Measurements from ENCODE around the gene KRT27. TPM values are rescaled to one million over a fixed set of nuclear protein-coding genes. Genes with fewer than 3 reads are reported as not detected.

The KRT27 gene
- total and polyA plus RNA-seq, 2 donors (not counting 3 experiments of a cell fraction or from before 2014, with no cell fraction given), result not detected

DNA sequence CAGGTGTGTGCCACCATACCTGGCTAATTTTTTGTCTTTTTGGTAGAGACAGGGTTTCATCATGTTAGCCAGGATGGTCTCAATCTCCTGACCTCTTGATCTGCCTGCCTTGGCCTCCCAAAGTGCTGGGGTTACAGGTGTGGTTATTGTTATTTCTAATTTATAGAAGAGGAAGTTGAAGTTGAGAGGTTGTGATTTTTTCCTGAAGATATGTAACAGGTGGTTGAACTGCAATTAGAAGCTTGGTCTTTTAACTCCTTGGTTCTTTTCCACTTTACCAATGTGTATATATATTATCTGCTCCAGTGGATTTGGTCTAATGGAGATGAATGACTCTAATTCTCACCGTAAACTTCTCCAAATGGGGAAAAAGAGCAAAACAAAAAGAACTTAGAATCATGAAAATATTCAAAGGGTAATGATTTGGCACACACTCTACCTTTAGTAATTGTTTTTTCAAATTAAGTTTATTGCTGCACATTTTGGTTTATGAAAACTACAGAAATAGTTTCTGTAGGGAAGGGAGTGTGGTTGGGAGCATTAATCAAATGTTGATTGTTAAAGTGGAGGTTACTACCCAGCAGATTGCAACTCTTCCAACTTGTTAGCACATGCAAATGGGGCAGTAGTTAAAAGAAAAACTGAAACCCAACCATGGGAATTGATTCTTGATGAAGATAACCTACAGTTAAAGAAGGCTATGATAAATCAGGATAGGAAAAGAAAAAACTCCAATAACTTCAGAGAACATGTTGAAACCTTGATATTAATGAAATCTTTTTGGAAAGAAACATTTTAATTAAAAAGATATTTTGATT, 41.9 kb upstream of the KRT27 start:
- Histone ChIP-seq H3K27me3 (ENCODE audit: control insufficient read depth in 2 of 2, insufficient read depth in 2 of 2, low read length in 2 of 2) (no peaks in the 10 kb centered on the region), H3K4me1 (ENCODE audit: control insufficient read depth, extremely low read depth, insufficient read depth, low read length) (peaks cover 4% of the 10 kb centered on the region), H3K27ac (ENCODE audit: insufficient read depth, low read depth, low read length) (no peak overlapping the region), H3K79me2 (ENCODE audit: control insufficient read depth, insufficient read depth, low read length) (no peaks in the 10 kb centered on the region), H3K9me3 (replicated peaks; ENCODE audit: control insufficient read depth, insufficient read depth, low read length) (no peaks in the 10 kb centered on the region), H3K9ac (replicated peaks; ENCODE audit: extremely low read depth, insufficient read depth, low read length) (no peak overlapping the region), H3K4me2 (ENCODE audit: insufficient read depth, low read length) (no peak overlapping the region), H3K4me3 (replicated peaks in 1 of 3; ENCODE audit: insufficient read depth in 1 of 3, low read depth in 1 of 3, low read length in 3 of 3) (no peak overlapping the region), H3K36me3 (ENCODE audit: control insufficient read depth in 2 of 2, extremely low read depth in 1 of 2, insufficient read depth in 2 of 2, low read length in 2 of 2) (no peaks in the 10 kb centered on the region), H4K20me1 (replicated peaks; ENCODE audit: control insufficient read depth, extremely low read depth, insufficient read depth, low read length) (no peaks in the 10 kb centered on the region), H2AFZ (ENCODE audit: low read depth, low read length) (no peak overlapping the region), H3K9me1 (replicated peaks; ENCODE audit: control insufficient read depth, extremely low read depth, insufficient read depth, low read length) (no peaks in the 10 kb centered on the region)
- dilution Hi-C loops (cut with MboI; ENCODE audit: extremely low pct_ligation_motif_present, low sequenced_read_pairs) (no loop called here), intact Hi-C loops (cut with micrococcal nuclease) (no loop called here)
- DNase-seq (ENCODE audit: low read depth, low spot score) (no peak), FAIRE-seq (no peak)
- no peak for TF ChIP-seq GATA2 (IDR thresholded peaks at IDR 0.05; ENCODE audit: insufficient read depth, insufficient read length, low read depth, low read length)
- TF ChIP-seq, protein P1, sequence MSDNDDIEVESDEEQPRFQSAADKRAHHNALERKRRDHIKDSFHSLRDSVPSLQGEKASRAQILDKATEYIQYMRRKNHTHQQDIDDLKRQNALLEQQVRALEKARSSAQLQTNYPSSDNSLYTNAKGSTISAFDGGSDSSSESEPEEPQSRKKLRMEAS (IDR thresholded peaks at IDR 0.05; ENCODE audit: insufficient read depth, insufficient read length), result no peak
- no peak for TF ChIP-seq POLR2A (IDR thresholded peaks at IDR 0.05; ENCODE audit: low read depth, low read length)
- TF ChIP-seq FOS (IDR thresholded peaks at IDR 0.05; ENCODE audit: borderline replicate concordance, insufficient read depth, low read length), result no peak
- TF ChIP-seq POLR2AphosphoS5 (IDR thresholded peaks at IDR 0.05; ENCODE audit: insufficient read depth, low read depth, low read length), result no peak
- TF ChIP-seq EZH2 (IDR thresholded peaks at IDR 0.05; ENCODE audit: borderline replicate concordance, low read depth, low read length, severe bottlenecking), result no peak
- no peak for TF ChIP-seq JUN (IDR thresholded peaks at IDR 0.05; ENCODE audit: borderline replicate concordance, insufficient read depth, insufficient read length, low read depth)
- TF ChIP-seq, protein P2, sequence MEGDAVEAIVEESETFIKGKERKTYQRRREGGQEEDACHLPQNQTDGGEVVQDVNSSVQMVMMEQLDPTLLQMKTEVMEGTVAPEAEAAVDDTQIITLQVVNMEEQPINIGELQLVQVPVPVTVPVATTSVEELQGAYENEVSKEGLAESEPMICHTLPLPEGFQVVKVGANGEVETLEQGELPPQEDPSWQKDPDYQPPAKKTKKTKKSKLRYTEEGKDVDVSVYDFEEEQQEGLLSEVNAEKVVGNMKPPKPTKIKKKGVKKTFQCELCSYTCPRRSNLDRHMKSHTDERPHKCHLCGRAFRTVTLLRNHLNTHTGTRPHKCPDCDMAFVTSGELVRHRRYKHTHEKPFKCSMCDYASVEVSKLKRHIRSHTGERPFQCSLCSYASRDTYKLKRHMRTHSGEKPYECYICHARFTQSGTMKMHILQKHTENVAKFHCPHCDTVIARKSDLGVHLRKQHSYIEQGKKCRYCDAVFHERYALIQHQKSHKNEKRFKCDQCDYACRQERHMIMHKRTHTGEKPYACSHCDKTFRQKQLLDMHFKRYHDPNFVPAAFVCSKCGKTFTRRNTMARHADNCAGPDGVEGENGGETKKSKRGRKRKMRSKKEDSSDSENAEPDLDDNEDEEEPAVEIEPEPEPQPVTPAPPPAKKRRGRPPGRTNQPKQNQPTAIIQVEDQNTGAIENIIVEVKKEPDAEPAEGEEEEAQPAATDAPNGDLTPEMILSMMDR (IDR thresholded peaks at IDR 0.05; ENCODE audit: extremely low read depth in 1 of 2, insufficient read depth in 1 of 2, low read depth in 1 of 2, low read length in 2 of 2), result no peak
- TF ChIP-seq MYC (IDR thresholded peaks at IDR 0.05; ENCODE audit: low read depth, low read length), result no peak
- ChIA-PET POLR2A (no interaction called here), CTCF (no interaction called here)
- BruUV-seq (replicated peaks), result no TSS peak
